Endothelial cell of hepatic sinusoid (primary cell): ENCODE measurements around the gene TARS3.
"Not testable (repeated sequence)": the region's sequence is repeated elsewhere in the genome, so short reads cannot be mapped to it uniquely, and the experiment has no call there.

ENCODE experiments used
- in situ Hi-C: cut with HindIII; loops from 2 replicates; pipeline ENCODE4 v1.10.0; 2017; ENCODE audit warnings: low sequenced_read_pairs

TARS3 gene

GRCh38 chr15:101723874-101724674, at the start of gene TARS3:
Gene TARS3, minus strand, starts transcription at chr15:101724473. Its CDS starts 86 bp downstream, at chr15:101724387.
- in situ Hi-C loops = loop anchor here (5.0 kb wide), 2 partner anchors 57 to 427 kb away; partner anchors contain the start of gene SNRPA1

- in situ Hi-C loops = no loop called here
Observed at GRCh38 chr15:101773496-101774100, 49.3 kb upstream of the TARS3 start.

GRCh38 chr15:101772921-101773320, 48.6 kb upstream of the TARS3 start:
- in situ Hi-C loops = no loop called here

GRCh38 chr15:101767083-101767640, 42.9 kb upstream of the TARS3 start:
- in situ Hi-C loops = not testable (repeated sequence)

GRCh38 chr15:101765772-101766456, 41.6 kb upstream of the TARS3 start:
- in situ Hi-C loops = no loop called here

- in situ Hi-C loops = not testable (repeated sequence)
Observed at GRCh38 chr15:101765340-101765671, 41.0 kb upstream of the TARS3 start.

GRCh38 chr15:101764669-101765339, 40.5 kb upstream of the TARS3 start:
- in situ Hi-C loops = not testable (repeated sequence)

GRCh38 chr15:101746716-101747082, 22.4 kb upstream of the TARS3 start:
- in situ Hi-C loops = not testable (repeated sequence)

GRCh38 chr15:101734837-101735236, 10.6 kb upstream of the TARS3 start:
- in situ Hi-C loops = not testable (repeated sequence)

- in situ Hi-C loops = no loop called here
Observed at GRCh38 chr15:101733545-101733944, 9.3 kb upstream of the TARS3 start.

- in situ Hi-C loops = no loop called here
Observed at GRCh38 chr15:101732772-101733171, 8.5 kb upstream of the TARS3 start.

GRCh38 chr15:101731746-101732145, 7.5 kb upstream of the TARS3 start:
- in situ Hi-C loops = no loop called here

GRCh38 chr15:101727186-101727585, 2.9 kb upstream of the TARS3 start:
- in situ Hi-C loops = no loop called here

- in situ Hi-C loops = no loop called here
Observed at GRCh38 chr15:101725073-101725472, 800 bp upstream of the TARS3 start.

- in situ Hi-C loops = loop anchor here (5.0 kb wide), 2 partner anchors 57 to 427 kb away; partner anchors contain the start of gene SNRPA1
Observed at GRCh38 chr15:101724675-101725005, 367 bp upstream of the TARS3 start.

- in situ Hi-C loops = loop anchor here (5.0 kb wide), 2 partner anchors 56 to 426 kb away; partner anchors contain the start of gene SNRPA1
Observed at GRCh38 chr15:101723171-101723873, 951 bp downstream of the TARS3 start.

- in situ Hi-C loops = no loop called here
Observed at GRCh38 chr15:101718896-101719295, 5.4 kb downstream of the TARS3 start.

- in situ Hi-C loops = no loop called here
Observed at GRCh38 chr15:101712078-101712477, 12.2 kb downstream of the TARS3 start.

GRCh38 chr15:101710806-101711205, 13.5 kb downstream of the TARS3 start:
- in situ Hi-C loops = no loop called here

- in situ Hi-C loops = no loop called here
Observed at GRCh38 chr15:101709466-101709865, 14.8 kb downstream of the TARS3 start.
